Nucleus accumbens (tissue), 56 donors: ENCODE results near the gene METTL13.
"Not testable (repeated sequence)": the region's sequence is repeated elsewhere in the genome, so short reads cannot be mapped to it uniquely, and the experiment has no call there.

Experiments used
- DNase-seq, 56 donors: peaks; one replicate each; lab custom pipeline; 2025; lab: John Stamatoyannopoulos, UW

Gene METTL13

DNA sequence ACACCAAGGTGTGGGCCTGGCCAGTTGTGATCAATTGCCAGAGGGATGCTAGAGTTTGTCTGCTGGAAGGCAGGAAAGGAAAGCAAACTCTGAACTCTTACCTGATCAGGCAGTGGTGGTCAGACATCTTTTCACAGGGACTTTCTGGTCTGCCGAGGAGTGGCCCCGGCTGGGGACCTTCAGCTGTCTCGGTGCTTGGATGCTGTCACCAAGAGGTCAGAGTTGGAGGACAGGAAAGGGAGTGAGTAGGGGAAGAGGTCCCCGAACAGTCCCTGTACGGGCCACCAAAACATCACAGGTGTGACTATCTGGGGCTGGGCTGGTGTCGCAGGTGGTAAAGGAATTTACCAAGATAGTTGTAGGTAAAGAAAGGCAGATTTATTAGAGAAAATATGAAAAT lies 17.7 kb upstream of the METTL13 start:
- no peak for DNase-seq

DNA sequence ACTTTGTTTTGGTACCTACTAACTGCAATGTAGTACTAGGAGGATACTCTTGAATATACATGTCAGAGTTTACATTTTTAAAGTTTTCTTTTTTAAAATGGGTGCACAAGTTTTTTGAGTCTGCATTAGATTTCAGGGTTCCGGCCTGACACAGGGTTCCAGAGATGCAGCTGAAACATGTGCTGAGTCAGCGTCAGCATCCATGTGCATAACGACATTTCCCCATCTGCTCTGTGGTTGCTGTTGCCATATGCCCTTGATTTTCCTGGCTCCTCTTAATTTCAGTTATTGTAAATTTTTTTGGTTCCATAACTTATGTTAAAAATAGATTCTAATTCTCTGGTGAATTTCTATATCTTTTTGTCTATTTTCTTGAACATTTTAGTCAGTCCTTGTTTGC lies 12.3 kb upstream of the METTL13 start:
- no peak for DNase-seq

DNA sequence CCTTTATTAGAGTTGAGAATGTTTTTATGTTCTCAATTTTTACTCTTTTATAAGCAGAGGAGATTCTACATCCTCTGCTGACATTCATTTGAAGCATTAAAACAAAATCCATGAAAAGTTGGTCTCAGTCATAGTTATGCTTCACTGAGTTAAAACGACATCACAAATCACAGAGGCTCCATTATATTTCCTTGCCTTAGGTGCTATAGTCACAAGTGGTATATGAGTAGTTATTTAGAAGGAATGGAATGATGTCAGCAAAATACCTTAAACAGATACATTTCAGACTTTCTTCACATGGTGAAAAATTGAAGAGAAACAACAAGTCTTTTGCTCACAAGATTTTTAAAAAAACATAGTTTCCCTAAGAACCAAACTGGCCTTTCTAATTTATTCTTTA lies 11.7 kb upstream of the METTL13 start:
- no peak for DNase-seq

DNA sequence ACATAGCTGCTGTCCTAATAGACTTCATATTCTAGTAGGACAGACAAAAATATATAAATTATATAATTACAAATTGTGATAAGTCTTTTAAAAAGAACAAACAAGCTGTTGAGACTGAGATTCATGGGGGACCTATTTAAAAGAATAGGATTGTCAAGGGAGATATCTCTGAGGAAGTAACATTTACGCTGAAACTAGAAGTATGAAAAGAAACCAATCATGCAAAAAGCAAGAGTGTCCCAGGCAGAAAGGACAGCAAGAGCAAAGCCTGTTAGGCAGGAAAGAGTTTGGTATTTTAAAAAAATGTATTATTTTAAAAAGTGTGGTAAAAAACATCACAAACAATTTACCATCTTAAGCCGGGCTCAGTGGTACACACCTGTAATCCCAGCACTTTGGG lies 9.1 kb upstream of the METTL13 start:
- DNase-seq = no peak

DNA sequence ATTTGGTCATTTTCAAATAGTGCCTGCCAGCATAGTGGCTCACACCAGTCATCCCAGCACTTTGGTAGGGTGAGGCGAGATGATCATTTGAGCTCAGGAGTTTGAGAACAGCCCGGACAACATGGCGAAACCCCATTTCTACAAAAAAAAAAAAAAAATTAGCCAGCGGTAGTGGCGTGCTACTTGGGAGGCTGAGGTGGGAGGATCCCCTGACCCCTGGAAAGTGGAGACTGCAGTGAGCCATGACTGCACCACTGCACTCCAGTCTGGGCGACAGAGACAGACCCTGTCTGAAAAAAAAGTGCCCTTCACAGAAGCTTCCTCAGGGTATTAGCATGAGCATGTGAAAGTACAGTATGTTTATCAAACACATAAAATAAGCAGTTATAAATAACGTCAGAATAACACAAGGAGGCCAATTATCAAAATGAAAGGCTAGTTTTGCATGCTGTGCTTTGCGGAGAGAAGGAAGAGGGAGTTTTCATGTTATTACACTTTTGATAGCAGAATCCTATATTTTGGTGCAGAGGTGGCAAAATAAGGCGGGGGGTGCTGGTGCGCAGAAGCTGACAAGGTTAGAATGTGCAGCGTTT lies 781 bp upstream of the METTL13 start:
- no peak for DNase-seq

DNA sequence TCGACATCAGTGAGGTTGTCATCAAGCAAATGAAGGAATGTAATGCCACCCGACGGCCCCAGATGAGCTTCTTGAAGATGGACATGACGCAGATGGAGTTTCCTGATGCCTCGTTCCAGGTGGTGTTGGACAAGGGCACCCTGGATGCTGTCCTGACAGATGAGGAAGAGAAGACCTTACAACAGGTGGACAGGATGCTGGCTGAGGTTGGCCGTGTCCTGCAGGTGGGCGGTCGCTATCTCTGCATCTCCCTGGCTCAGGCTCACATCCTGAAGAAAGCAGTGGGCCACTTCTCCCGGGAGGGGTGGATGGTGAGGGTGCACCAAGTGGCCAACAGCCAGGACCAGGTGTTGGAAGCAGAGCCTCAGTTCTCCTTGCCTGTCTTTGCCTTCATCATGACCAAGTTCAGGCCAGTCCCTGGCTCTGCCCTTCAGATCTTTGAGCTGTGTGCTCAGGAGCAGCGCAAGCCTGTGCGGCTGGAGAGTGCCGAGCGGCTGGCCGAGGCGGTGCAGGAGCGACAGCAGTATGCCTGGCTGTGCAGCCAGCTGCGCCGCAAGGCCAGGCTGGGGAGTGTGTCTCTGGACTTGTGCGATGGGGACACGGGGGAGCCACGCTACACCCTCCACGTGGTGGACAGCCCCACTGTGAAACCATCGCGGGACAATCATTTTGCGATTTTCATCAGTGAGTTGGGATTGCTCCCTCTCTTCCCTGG lies 2.5 kb downstream of the METTL13 start:
- DNase-seq = no peak

DNA sequence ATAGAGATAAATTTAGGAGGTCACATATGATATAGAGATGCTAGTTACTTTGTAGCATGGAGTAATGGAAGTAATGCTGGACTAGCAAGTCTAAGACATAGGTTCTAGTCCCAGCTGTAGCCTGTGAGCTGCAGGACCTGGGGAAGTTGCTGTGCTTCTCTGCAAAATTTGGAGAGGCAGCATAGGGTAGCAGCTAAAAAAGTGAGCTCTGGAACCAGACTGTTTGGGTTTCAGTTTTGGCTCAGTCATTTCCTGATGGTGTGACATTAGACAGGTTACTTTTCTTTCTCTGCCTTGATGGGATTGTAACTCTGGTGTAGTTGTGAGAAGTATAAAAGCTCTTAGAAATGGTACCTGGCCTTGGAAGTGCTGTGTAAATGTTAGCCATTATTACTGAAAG lies 3.3 kb downstream of the METTL13 start:
- DNase-seq = no peak

DNA sequence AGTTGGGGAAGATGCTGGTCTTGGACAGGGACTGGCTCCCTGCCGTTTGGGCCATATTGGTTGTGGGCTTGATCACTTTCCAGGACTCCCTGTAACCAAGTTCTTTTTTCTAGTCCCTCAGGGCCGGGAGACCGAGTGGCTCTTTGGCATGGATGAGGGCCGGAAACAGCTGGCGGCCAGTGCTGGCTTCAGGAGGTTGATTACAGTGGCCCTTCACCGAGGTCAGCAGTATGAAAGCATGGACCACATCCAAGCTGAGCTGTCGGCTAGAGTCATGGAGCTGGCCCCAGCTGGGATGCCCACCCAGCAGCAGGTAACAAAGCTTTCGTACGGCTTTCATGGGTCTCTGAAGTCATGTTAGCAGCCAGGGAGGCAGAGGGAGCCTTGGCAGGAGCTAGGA lies 4.3 kb downstream of the METTL13 start:
- DNase-seq = no peak

DNA sequence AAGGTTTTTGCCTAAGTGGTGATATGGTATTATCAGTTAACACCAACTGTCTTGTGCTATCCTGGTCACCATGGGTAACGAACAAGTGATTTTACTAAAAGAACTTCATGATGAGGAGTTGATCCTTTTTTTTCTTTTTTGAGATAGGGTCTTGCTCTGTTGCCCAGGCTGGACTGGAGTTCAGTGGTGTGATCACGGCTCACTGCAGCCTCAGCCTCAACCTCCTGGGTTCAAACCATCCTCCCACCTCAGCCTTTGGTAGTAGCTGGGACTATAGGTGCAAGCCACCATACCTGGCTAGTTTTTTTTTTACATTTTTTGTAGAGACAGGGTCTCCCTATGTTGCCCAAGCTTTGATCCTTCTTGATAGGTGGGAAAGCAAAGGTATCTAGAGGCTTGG lies 5.1 kb downstream of the METTL13 start:
- DNase-seq = no peak

DNA sequence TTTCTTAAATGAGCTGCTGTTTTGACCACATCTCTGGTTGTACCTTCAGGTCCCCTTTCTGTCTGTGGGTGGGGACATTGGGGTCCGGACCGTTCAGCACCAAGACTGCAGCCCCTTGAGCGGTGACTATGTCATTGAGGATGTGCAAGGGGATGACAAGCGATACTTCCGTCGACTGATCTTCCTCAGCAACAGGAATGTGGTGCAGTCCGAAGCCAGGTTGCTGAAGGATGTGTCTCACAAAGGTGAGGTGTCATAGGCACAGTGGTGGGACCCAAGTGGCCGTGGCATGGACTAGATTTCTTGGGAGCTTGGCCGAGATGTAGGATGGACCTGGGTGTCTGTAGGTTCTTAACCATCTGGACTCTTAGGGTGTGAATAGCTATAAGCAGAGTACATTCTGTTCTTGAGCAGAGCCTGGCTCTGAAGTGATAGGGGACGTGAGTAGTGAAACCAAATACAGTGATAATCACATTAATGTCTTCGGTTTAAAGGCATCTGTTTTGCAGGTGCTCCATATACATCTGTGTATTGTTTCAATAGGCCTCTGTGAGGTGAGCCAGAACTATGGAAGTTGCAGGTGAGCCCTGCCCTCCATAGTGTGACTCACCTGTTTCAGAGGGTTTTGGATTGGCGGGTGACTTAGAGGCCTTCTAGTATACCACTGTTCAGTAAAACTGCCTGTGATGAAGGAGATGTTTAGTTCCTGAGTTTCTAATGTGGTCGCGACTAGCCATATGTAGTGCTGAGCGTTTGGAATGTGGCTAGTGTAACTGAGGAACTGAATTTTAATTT lies 6.4 kb downstream of the METTL13 start:
- DNase-seq = no peak

DNA sequence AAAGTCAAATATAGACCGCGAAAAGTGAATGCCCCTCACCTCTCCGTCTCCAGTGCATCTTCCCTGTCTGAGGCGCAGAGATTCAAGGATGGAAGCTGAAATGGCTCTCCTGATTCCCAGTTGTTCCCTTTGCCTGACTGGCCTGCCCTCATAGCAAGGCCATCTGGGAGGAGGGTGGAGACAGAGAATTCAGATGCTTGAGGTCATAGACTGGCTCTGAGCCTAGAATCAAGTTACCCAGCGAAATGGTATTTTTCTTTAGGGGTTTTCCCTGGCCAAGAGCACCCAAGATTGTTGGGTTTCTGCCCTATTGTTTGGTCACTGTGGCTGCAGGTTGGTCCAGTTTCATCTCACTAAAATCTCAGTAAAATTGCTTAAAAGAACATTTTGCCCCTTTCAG lies 7.2 kb downstream of the METTL13 start:
- no peak for DNase-seq

DNA sequence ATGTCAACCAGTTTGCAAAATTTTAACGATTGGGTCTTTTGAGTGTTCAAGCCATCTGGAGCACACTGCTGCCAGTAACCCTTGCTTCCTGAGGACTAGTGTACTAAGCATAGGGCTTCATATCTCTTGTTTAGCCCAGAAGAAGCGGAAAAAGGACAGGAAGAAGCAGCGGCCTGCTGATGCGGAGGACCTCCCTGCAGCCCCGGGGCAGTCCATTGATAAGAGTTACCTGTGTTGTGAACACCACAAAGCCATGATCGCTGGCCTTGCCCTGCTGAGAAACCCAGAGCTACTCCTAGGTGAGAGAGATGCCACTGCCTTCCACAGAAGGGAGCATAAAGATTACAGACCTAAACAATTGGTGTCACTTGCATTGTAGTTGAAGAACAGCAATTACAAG lies 8.9 kb downstream of the METTL13 start:
- DNase-seq = no peak

DNA sequence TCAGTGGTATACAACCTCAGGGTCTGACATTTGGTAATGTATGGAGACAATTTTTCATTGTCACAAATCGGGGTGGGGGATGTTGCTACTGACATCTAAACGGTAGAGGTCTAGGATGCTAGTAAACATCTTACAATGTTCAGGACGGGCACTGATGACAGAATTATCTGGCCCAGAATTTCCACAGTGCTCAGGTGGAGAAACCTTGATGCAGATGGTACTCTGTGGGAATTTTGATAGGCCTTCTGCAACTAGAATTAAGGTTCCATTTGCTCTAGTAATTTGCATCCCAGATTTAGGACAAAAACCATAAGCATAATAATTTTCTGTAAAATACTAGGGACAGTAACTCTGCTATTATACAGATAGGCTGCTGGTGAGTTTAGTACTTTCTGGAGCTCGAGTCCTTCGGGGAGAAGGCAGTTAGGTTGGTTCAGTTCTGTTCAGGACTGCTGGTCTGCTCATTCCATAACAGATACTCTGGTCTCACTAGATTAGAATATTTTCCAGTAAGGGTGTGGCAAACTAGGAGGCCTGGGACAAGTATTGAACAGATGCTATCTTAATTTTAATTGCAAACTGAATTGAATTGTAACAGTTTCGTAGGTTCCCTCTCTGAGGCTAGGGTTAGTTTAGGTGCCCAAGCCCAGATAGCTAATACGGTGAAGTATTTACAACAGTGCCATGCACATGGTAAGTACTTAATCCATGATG lies 11.4 kb downstream of the METTL13 start:
- no peak for DNase-seq

DNA sequence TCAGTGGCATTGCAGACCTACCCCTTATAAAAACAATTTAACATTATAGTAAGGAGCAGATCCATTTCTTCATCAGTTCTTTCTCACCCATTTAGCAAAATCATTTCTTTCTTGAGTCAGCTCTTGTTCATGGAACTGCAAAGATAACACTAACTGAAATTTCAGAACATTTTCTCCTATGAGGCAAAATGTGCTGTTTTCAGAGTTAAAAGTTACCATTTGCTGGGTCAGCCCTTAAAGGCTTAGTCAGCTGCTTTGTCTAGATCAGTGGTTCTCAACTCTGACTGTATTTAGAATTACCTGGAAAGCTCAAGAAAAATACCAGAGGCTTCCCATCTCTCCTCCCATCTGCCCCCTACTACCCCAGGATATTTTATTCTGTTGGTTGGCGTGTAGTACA lies 12.2 kb downstream of the METTL13 start:
- DNase-seq = no peak

DNA sequence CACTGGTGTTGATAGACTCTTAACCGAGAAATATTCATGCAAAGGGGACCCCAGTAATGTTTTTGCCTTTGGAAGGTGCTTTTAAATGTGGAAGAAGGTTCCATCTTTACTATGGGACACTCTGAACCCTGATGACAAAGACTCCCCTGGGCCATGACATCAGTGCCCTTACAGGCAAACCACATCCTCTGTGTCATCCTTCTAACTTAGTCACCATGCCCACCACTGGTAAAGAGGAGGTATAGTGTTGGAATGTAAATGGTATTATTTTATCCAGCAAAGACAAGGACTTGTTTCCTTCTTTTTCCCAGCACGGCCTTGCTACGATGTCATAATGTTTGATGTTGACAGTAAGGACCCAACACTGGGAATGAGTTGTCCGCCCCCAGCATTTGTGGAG lies 12.6 kb downstream of the METTL13 start:
- DNase-seq = no peak

DNA sequence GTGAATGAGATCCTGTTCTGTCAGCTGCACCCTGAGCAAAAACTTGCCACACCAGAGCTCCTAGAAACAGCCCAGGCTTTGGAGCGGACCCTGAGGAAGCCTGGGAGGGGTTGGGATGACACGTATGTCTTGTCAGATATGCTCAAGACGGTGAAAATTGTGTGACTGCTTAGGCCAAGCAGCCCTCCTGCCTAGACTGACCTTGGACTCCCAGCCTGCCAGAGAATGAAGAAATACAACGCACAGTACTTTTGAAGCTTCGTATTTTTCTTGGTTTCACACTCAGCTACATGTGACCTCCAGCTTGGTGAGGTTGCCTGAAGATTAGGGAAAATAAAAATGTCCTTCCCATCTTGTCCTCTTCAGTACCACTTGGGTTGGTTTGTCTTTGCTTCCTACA lies 15.1 kb downstream of the METTL13 start:
- no peak for DNase-seq

DNA sequence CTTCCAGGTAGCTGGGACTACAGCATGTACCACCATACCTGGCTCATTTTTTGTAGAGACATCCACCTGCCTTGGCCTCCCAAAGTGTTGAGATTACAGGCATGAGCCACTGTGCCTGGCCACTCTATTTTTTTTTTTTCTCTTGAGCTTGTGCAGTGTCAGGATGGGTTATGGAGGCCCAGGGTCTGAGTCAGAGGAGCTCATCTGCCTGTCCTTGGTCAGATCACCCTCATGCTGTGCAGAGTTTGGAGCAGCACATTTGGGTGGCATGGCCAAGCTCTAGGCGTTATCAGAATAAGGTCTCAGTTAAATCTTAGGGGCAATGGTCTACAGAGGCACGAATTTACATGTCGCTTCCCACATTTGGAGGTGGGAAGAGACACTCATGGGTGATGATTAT lies 16.9 kb downstream of the METTL13 start:
- no peak for DNase-seq

DNA sequence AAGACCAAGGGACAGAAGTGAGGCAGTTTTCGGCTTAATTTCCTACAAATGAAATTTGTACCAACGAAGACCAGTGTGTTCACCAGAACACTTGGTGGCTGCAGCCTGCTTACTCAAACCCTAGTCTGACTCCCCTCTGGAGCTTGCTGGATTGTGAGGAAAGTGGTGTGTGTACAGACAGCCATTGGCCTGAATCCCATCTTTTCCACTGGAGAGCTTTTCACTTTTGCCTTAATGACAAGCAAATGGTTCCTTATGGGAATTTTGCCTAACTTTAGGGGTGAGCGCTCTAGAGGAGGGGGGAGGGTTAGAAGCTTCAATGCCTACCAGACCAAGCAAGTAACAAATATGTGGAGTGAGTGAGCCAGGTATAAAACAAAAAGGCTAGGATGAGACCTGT lies 17.3 kb downstream of the METTL13 start:
- DNase-seq = no peak

DNA sequence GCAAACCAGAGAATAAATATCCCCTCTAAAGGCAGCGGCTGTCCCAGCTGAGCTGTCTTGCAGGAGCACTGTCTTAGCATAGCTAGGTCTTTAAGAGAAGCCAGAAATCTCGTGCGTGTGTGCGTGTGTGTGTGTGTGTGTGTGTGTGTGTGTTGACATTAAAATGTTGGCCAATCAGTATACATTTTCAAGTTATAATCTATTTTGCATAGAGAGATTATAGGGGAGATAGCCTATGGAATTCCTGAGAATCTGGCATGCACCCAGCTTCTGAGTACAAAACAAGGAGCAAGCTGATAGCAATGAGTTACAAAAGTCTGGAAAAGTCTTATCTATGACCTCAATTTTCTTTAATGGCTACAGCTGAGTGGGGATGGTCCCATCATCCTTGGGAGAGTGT lies 17.7 kb downstream of the METTL13 start:
- DNase-seq = no peak

DNA sequence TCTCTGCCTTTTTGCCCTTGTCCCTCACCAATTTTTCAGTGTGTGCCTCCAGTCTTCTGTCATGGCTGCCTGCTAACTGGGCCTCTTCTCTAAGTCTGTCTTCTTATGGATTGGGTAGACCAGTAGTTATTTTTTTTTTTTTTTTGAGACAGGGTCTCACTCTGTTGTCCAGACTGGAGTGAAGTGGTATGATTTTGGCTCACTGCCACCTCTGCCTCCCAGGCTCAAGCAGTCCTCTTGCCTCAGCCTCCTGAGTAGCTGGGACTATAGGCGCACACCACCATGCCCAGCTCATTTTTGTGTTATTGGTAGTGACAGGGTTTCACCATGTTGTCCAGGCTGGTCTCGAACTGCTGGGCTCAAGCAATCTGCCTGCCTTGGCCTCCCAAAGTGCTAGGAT lies 18.2 kb downstream of the METTL13 start:
- DNase-seq = not testable (repeated sequence)

DNA sequence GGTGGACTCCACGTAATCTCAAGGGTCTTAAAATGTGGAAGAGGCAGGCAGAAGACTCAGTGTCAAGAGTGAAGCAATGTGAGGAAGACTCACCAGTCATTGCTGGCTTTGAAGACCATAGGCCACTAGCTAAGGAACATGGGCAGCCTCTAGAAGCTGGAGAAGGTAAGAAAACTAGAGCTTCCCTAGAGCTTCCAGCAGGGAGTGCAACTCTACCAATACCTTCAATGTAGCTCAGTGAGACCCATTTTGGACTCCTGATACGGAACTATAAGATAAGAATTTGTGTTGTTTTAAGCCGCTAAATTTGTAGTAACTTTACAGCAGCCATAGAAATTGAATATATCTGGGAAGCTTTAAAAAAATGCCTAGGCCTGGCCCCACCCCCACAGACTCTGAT lies 18.9 kb downstream of the METTL13 start:
- no peak for DNase-seq
